ENCODE results near the gene LDLRAD4. TPM values are rescaled to one million over a fixed set of nuclear protein-coding genes. Genes with fewer than 3 reads are reported as not detected.

The LDLRAD4 gene
- polyA plus RNA-seq, 1 of the 3 experiments (the other 2 are of a cell fraction), result 0.16 TPM

- CTCF ChIA-PET, result no interaction called here
- no peaks in the 10 kb centered on the region for H3K27me3 ChIP-seq (ENCODE audit: insufficient read depth)
- H3F3A ChIP-seq (replicated peaks; ENCODE audit: insufficient read depth), result no peaks in the 10 kb centered on the region
- no peak overlapping the region for H3K27ac ChIP-seq (ENCODE audit: low read depth in 2 of 2, low read length in 1 of 2)
- no peak for DNase-seq
- 55% methylated on average over 9 of the region's 11 CpGs for WGBS (ENCODE audit: low lambda C conversion rate)
- no peaks in the 10 kb centered on the region for H4K20me1 ChIP-seq (ENCODE audit: insufficient read depth)
- H3K9me3 ChIP-seq, result no peaks in the 10 kb centered on the region
- H3K79me2 ChIP-seq (ENCODE audit: insufficient read depth), result no peaks in the 10 kb centered on the region
- POLR2A ChIA-PET, result no interaction called here
- no peak for TF ChIP-seq EZH2phosphoT487 (IDR thresholded peaks at IDR 0.05; ENCODE audit: borderline replicate concordance, low read depth)
- no peak for TF ChIP-seq YY1 (IDR thresholded peaks at IDR 0.05; ENCODE audit: low read depth)
- TF ChIP-seq RAD21 (IDR thresholded peaks at IDR 0.05; ENCODE audit: low read length), result no peak
- no peak for TF ChIP-seq REST (IDR thresholded peaks at IDR 0.05; ENCODE audit: low read depth, low read length)
- no peak for TF ChIP-seq GATA2 (CRISPR knock-in tag; IDR thresholded peaks at IDR 0.05)
- no peak for TF ChIP-seq TAF1 (IDR thresholded peaks at IDR 0.05; ENCODE audit: borderline replicate concordance, low read depth, low read length)
- no peak for TF ChIP-seq RFX5 (IDR thresholded peaks at IDR 0.05; ENCODE audit: low read length)
- TF ChIP-seq MEF2A (IDR thresholded peaks at IDR 0.05; ENCODE audit: borderline replicate concordance, low read depth), result no peak
- no peak for TF ChIP-seq CTCF (IDR thresholded peaks at IDR 0.05)
- TF ChIP-seq TCF12 (IDR thresholded peaks at IDR 0.05), result no peak
- TF ChIP-seq FOSL2 (IDR thresholded peaks at IDR 0.05; ENCODE audit: borderline replicate concordance, low read depth), result no peak
- TF ChIP-seq RCOR1 (IDR thresholded peaks at IDR 0.05; ENCODE audit: low read length), result no peak
- TF ChIP-seq GABPA (IDR thresholded peaks at IDR 0.05; ENCODE audit: low read depth), result no peak
- no peak for TF ChIP-seq NRF1 (IDR thresholded peaks at IDR 0.05; ENCODE audit: low read depth, low read length)
- TF ChIP-seq FOXJ3 (CRISPR knock-in tag; IDR thresholded peaks at IDR 0.05), result no peak
- no peak for TF ChIP-seq USF1 (IDR thresholded peaks at IDR 0.05; ENCODE audit: borderline replicate concordance, low read depth)
- TF ChIP-seq NFIC (IDR thresholded peaks at IDR 0.05; ENCODE audit: borderline replicate concordance), result no peak
- no peak overlapping the region for H3K9ac ChIP-seq
- peaks cover 0 to 30% of the 10 kb centered on the region in 2 experiments; a peak in 1 of 4 replicates for H3K4me1 ChIP-seq (ENCODE audit: control insufficient read depth in 1 of 2, insufficient read depth in 2 of 2, low read depth in 1 of 2, low read length in 1 of 2)
- H3K9me2 ChIP-seq, result no peaks in the 10 kb centered on the region
- H3K36me3 ChIP-seq (replicated peaks in 1 of 2; ENCODE audit: control insufficient read depth in 1 of 2, insufficient read depth in 2 of 2, low read length in 1 of 2), result no peaks in the 10 kb centered on the region
- H3K4me2 ChIP-seq, result no peak overlapping the region
- no peak overlapping the region for H3K4me3 ChIP-seq (ENCODE audit: low read depth in 2 of 2, low read length in 1 of 2)
- no peak overlapping the region for H2AFZ ChIP-seq (ENCODE audit: low read depth)
Measured at GRCh38 chr18:13254971-13255927, 36.7 kb downstream of the LDLRAD4 start.

Measured in SK-N-SH (cell line).